Natural killer cell (primary cell): Measurements from ENCODE around the gene SPTLC3. TPM values are rescaled to one million over a fixed set of nuclear protein-coding genes. Genes with fewer than 3 reads are reported as not detected.

ENCODE experiments used
- ATAC-seq, 3 donors: fragments of 150-1000 bp in 2 of 3; fragments of 200-7000 bp in 1 of 3; cut with Tn5 transposase; 1 replicate in 1 of 3; 2 replicates in 2 of 3; pipeline ENCODE4 v1.10.0; 2021; ENCODE audit warnings: mild to moderate bottlenecking in 2 of 3, moderate library complexity in 2 of 3
- DNase-seq, 2 donors: peaks; one replicate each; pipeline versions ENCODE4 v3.0.0 to v3.0.0-alpha.2; 2013 to 2021; ENCODE audit warnings: mixed read lengths in 1 of 2
- H3K27ac ChIP-seq: one replicate; pipeline ENCODE4 v1.5.1; 2013; ENCODE audit warnings: mild to moderate bottlenecking, low read length
- H3K27me3 ChIP-seq: one replicate; pipeline ENCODE4 v1.6.1; 2013; ENCODE audit warnings: low read length; ENCODE audit not compliant: control insufficient read depth, insufficient read depth
- H3K36me3 ChIP-seq: one replicate; pipeline ENCODE4 v1.6.1; 2013; ENCODE audit warnings: low read length; ENCODE audit not compliant: control insufficient read depth, insufficient read depth
- H3K4me1 ChIP-seq: one replicate; pipeline ENCODE4 v1.6.1; 2013; ENCODE audit warnings: low read length; ENCODE audit not compliant: control insufficient read depth, insufficient read depth
- H3K4me3 ChIP-seq: one replicate; pipeline ENCODE4 v1.5.1; 2013; ENCODE audit warnings: low read length
- H3K9me3 ChIP-seq: one replicate; pipeline ENCODE4 v1.6.1; 2013; ENCODE audit warnings: low read length; ENCODE audit not compliant: control insufficient read depth, insufficient read depth
- H3K27ac Mint-ChIP-seq, 2 donors: one replicate each; pipeline ENCODE4 v1.8.0; 2022; ENCODE audit warnings: mild to moderate bottlenecking in 2 of 2, mixed read lengths in 2 of 2, moderate library complexity in 1 of 2
- H3K27me3 Mint-ChIP-seq, 2 donors: one replicate each; pipeline ENCODE4 v1.8.0; 2022; ENCODE audit warnings: low read depth in 2 of 2, mixed read lengths in 2 of 2
- H3K36me3 Mint-ChIP-seq: one replicate; pipeline ENCODE4 v1.8.0; 2022; ENCODE audit warnings: mixed read lengths
- H3K4me1 Mint-ChIP-seq, 2 donors: one replicate each; pipeline ENCODE4 v1.8.0; 2022; ENCODE audit warnings: mixed read lengths in 2 of 2
- H3K4me3 Mint-ChIP-seq: one replicate; pipeline ENCODE4 v1.8.0; 2022; ENCODE audit warnings: mild to moderate bottlenecking, moderate library complexity, mixed read lengths
- H3K9me3 Mint-ChIP-seq, 2 donors: one replicate each; pipeline ENCODE4 v1.8.0; 2022; ENCODE audit warnings: mixed read lengths in 2 of 2
- WGBS: methylation state at CpG from one replicate; pipeline ENCODE4 v1.1.7; 2013; ENCODE audit warnings: missing lambda C conversion rate; ENCODE audit not compliant: insufficient coverage; 5-methylcytosine and 5-hydroxymethylcytosine counted together
- intact Hi-C: fragments of 100-400 bp; cut with micrococcal nuclease; formaldehyde crosslinking; loops from one replicate; pipeline ENCODE4 v1.14.2; 2022
- total RNA-seq, 4 donors: library from RNA; stranded (reverse); fragments of 120-200 nt in 1 of 4; gene quantifications; one replicate each; pipeline versions ENCODE4 v1.2.3 to v1.2.4, GENCODE V29; 2013 to 2022
- TF ChIP-seq, protein P1 (sequence below): fragments of 200-600 bp; IDR thresholded peaks from one replicate; pipeline ENCODE4 v1.8.0; 2022; ENCODE audit warnings: antibody characterized with exemption

SPTLC3 gene
- total RNA-seq, 3 donors from 2014 or later (not counting 1 experiment from before 2014, with no cell fraction given): 1.5 to 4.6 (median 1.9) TPM

DNA sequence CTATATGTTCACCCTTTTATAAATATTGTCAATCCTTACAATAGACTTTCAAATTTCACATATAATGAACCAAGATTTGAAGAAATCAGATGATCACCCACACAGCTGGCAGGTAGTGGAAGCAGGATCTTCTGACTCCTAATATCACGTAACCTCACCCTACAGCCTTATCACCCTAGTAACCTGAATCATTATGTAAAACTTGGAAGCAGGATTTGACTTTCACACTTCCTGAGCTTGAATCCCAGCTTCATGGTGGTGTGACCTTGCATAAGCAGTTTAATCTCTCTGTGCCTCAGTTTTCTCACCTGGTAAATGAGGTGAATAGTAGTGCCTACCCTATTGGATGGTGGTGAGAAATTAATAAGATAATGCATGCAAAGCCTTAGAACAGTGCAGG, 16.4 kb downstream of the SPTLC3 start:
- WGBS: 88% methylated on average over 1 of the region's 1 CpG
- H3K4me1 Mint-ChIP-seq: peaks cover 0 to 8% of the 10 kb centered on the region in 2 donors
- no peak overlapping the region for H3K4me3 ChIP-seq
- no peak overlapping the region for H3K27ac Mint-ChIP-seq
- peaks cover 10% of the 10 kb centered on the region for H3K9me3 ChIP-seq
- no peak overlapping the region for H3K4me3 Mint-ChIP-seq
- no peaks in the 10 kb centered on the region for H3K36me3 ChIP-seq
- peaks cover 9 to 14% of the 10 kb centered on the region in 2 donors for H3K9me3 Mint-ChIP-seq
- no peak for DNase-seq
- no peaks in the 10 kb centered on the region for H3K27me3 Mint-ChIP-seq
- intact Hi-C loops: no loop called here
- H3K27ac ChIP-seq: no peak overlapping the region
- TF ChIP-seq, protein P1, sequence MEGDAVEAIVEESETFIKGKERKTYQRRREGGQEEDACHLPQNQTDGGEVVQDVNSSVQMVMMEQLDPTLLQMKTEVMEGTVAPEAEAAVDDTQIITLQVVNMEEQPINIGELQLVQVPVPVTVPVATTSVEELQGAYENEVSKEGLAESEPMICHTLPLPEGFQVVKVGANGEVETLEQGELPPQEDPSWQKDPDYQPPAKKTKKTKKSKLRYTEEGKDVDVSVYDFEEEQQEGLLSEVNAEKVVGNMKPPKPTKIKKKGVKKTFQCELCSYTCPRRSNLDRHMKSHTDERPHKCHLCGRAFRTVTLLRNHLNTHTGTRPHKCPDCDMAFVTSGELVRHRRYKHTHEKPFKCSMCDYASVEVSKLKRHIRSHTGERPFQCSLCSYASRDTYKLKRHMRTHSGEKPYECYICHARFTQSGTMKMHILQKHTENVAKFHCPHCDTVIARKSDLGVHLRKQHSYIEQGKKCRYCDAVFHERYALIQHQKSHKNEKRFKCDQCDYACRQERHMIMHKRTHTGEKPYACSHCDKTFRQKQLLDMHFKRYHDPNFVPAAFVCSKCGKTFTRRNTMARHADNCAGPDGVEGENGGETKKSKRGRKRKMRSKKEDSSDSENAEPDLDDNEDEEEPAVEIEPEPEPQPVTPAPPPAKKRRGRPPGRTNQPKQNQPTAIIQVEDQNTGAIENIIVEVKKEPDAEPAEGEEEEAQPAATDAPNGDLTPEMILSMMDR: no peak
- no peaks in the 10 kb centered on the region for H3K27me3 ChIP-seq
- no peak for ATAC-seq
- no peaks in the 10 kb centered on the region for H3K4me1 ChIP-seq
- peaks cover 15% of the 10 kb centered on the region for H3K36me3 Mint-ChIP-seq

DNA sequence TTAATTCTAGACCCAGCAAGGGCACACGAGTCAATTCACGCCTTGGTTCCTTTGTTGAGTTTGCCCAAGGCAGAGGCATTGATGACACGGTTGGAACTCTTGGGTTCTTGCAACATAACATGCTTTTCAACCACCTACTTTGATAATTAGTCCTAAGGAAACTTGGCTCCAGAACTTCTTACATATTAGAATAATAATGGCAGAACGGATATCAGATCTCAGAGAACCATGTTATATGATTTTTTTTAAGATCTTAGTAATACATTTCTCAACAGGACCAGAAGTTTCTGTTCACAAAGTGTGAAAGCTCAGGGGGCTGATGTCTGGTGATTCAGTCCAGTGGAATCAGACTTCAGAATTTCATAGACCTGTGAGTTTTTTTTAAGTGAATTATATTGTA, 19.2 kb downstream of the SPTLC3 start:
- ATAC-seq (no peak), DNase-seq (no peak)
- Histone ChIP-seq H3K27me3 (no peaks in the 10 kb centered on the region), H3K4me1 (no peaks in the 10 kb centered on the region), H3K4me3 (no peak overlapping the region), H3K27ac (no peak overlapping the region), H3K9me3 (no peaks in the 10 kb centered on the region), H3K36me3 (no peaks in the 10 kb centered on the region)
- Mint-ChIP-seq H3K4me3 (no peak overlapping the region), H3K9me3 (peaks cover 2 to 3% of the 10 kb centered on the region in 2 donors), H3K36me3 (peaks cover 4% of the 10 kb centered on the region), H3K27me3 (no peaks in the 10 kb centered on the region), H3K27ac (no peak overlapping the region), H3K4me1 (peaks cover 3 to 7% of the 10 kb centered on the region in 2 donors)
- intact Hi-C loops: no loop called here
- WGBS: 85% methylated on average over 3 of the region's 4 CpGs
- TF ChIP-seq, protein P1: no peak

DNA sequence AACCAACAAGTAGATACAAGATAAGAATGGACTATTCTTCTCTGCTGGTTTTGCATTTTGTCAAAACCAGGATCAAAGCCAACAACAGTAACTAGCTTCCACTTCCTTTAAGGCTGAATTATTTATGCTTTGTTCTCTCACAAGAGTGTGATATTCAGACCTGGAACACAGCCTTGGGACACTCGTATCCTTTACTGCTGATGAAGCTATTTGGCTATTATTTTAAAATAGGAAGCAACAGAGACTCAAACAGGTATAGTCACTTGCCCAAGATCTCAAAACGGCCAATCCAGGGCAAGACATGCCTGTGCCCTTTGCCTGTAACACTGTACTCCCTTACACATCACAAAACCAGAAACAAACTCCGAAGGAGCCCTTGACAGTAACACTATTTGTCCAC, 19.9 kb downstream of the SPTLC3 start:
- Histone ChIP-seq H3K9me3 (no peaks in the 10 kb centered on the region), H3K4me3 (no peak overlapping the region), H3K27me3 (no peaks in the 10 kb centered on the region), H3K4me1 (no peaks in the 10 kb centered on the region), H3K36me3 (no peaks in the 10 kb centered on the region), H3K27ac (no peak overlapping the region)
- TF ChIP-seq, protein P1: no peak
- peaks cover 0 to 2% of the 10 kb centered on the region in 2 donors for H3K9me3 Mint-ChIP-seq
- no peaks in the 10 kb centered on the region for H3K27me3 Mint-ChIP-seq
- WGBS: 80% methylated on average over 3 of the region's 3 CpGs
- DNase-seq (no peak), ATAC-seq (no peak)
- no peaks in the 10 kb centered on the region for H3K36me3 Mint-ChIP-seq
- no peak overlapping the region for H3K4me3 Mint-ChIP-seq
- peaks cover 0 to 7% of the 10 kb centered on the region in 2 donors for H3K4me1 Mint-ChIP-seq
- no peak overlapping the region for H3K27ac Mint-ChIP-seq
- intact Hi-C loops: no loop called here

DNA sequence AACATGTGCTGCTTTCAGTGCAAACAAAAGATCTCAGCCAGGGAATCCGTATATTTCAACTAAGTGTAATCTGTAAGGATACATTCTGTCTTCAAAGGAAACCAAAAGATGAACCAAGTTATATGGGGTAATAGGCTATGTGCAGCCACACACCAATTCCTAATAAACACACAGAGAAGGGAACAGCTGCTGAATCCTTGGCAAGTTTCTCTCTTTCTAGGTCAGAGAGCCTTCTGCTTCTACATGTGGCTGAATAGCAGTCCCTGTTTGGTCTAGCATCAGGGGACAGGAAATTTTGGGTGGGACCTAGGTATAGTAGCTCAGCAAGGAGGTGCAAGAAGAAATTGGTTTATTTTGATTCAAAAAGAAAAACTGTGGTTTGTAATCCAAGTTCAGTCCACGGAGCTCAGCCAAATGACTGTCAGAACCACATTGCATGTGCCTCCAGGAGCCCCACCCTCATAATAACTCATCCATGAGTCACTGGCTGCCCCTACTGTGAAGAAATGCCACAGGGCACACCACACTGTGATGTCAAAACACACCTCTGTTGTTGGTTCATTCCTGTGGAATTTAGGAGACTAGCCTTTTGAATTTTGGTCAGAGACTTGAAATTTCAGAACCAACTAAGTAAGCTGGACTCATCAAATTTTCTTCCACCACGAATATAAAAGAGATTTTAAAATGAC, 21.1 kb downstream of the SPTLC3 start:
- intact Hi-C loops: no loop called here
- TF ChIP-seq, protein P1: no peak

More for the DNA sequence above, 21.1 kb downstream of the SPTLC3 start:
- no peak overlapping the region for H3K27ac ChIP-seq
- Mint-ChIP-seq H3K27ac (no peak overlapping the region), H3K9me3 (peaks cover 0 to 2% of the 10 kb centered on the region in 2 donors), H3K36me3 (no peaks in the 10 kb centered on the region), H3K4me3 (no peak overlapping the region), H3K27me3 (no peaks in the 10 kb centered on the region), H3K4me1 (peaks cover 0 to 7% of the 10 kb centered on the region in 2 donors)
- H3K4me3 ChIP-seq: no peak overlapping the region
- H3K4me1 ChIP-seq: no peaks in the 10 kb centered on the region
- H3K36me3 ChIP-seq: no peaks in the 10 kb centered on the region
- no peaks in the 10 kb centered on the region for H3K9me3 ChIP-seq
- no peaks in the 10 kb centered on the region for H3K27me3 ChIP-seq
- DNase-seq (no peak), ATAC-seq (no peak)
- WGBS: 61% methylated on average over 3 of the region's 3 CpGs
